Panc1 (cell line): ENCODE results near the gene H6PD.

Experiments used
- CTCF ChIP-seq: fragments of 450-650 bp; IDR thresholded peaks from 2 replicates; pipeline ENCODE4 v1.5.1; 2017; ENCODE audit warnings: mild to moderate bottlenecking
- POLR2AphosphoS5 ChIP-seq: IDR thresholded peaks from 2 replicates; pipeline ENCODE4 v1.6.1; 2012; ENCODE audit warnings: mild to moderate bottlenecking, low read depth, low read length, moderate library complexity
- REST ChIP-seq, 2 experiments: IDR thresholded peaks; 2 replicates each; pipeline ENCODE4 v1.6.1; 2011 to 2012; ENCODE audit warnings: low read depth in 2 of 2, control low read depth in 1 of 2, low read length in 1 of 2, mild to moderate bottlenecking in 1 of 2, moderate library complexity in 1 of 2; ENCODE audit not compliant: insufficient read depth in 1 of 2
- SIN3A ChIP-seq: IDR thresholded peaks from 2 replicates; pipeline ENCODE4 v1.6.1; 2012; ENCODE audit warnings: low read depth, mild to moderate bottlenecking, low read length, moderate library complexity, borderline replicate concordance; ENCODE audit not compliant: insufficient read depth
- TCF7L2 ChIP-seq: IDR thresholded peaks from 2 replicates; pipeline ENCODE4 v1.6.1; 2011; ENCODE audit warnings: mild to moderate bottlenecking, low read depth, low read length, inconsistent platforms

GRCh38 chr1:9211291-9211811 is 23.2 kb upstream of the H6PD start:
- no peak for TF ChIP-seq CTCF
- no peak for TF ChIP-seq POLR2AphosphoS5
- no peak for TF ChIP-seq REST (IDR thresholded peaks at IDR 0.05; ENCODE audit: insufficient read depth in 1 of 2, low read depth in 2 of 2, low read length in 1 of 2)
- no peak for TF ChIP-seq SIN3A
- TF ChIP-seq TCF7L2, result no peak
